ENCODE measurements around the gene OCIAD1. TPM values are rescaled to one million over a fixed set of nuclear protein-coding genes. Genes with fewer than 3 reads are reported as not detected.

The OCIAD1 gene
- total and polyA plus RNA-seq, 2 of the 13 experiments (the other 11 are each of a cell fraction or from before 2014, with no cell fraction given), result 67.3 to 74.9 TPM

- no peak; the same call in 1 of the 2 replicates for TF ChIP-seq ZNF891 (CRISPR knock-in tag; IDR thresholded peaks at IDR 0.05)
- TF ChIP-seq GMEB2 (CRISPR knock-in tag; IDR thresholded peaks at IDR 0.05; ENCODE audit: low read depth), result no peak
- TF ChIP-seq, protein P1, sequence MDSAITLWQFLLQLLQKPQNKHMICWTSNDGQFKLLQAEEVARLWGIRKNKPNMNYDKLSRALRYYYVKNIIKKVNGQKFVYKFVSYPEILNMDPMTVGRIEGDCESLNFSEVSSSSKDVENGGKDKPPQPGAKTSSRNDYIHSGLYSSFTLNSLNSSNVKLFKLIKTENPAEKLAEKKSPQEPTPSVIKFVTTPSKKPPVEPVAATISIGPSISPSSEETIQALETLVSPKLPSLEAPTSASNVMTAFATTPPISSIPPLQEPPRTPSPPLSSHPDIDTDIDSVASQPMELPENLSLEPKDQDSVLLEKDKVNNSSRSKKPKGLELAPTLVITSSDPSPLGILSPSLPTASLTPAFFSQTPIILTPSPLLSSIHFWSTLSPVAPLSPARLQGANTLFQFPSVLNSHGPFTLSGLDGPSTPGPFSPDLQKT (CRISPR knock-in tag; IDR thresholded peaks at IDR 0.05; ENCODE audit: borderline replicate concordance), result no peak
- no peak for TF ChIP-seq HDAC2 (CRISPR knock-in tag; IDR thresholded peaks at IDR 0.05)
- TF ChIP-seq ZSCAN25 (CRISPR knock-in tag; IDR thresholded peaks at IDR 0.05), result no peak
- TF ChIP-seq ZBTB4 (CRISPR knock-in tag; IDR thresholded peaks at IDR 0.05; ENCODE audit: borderline replicate concordance), result no peak; the same call in 1 of the 2 replicates
- TF ChIP-seq MTF1 (CRISPR knock-in tag; IDR thresholded peaks at IDR 0.05), result no peak
- no peak for TF ChIP-seq PAWR (CRISPR knock-in tag; IDR thresholded peaks at IDR 0.05; ENCODE audit: borderline replicate concordance)
- TF ChIP-seq SUZ12 (IDR thresholded peaks at IDR 0.05; ENCODE audit: low read depth, low read length), result no peak
- no peak for TF ChIP-seq ZNF335 (CRISPR knock-in tag; IDR thresholded peaks at IDR 0.05)
- TF ChIP-seq SIX1 (CRISPR knock-in tag; IDR thresholded peaks at IDR 0.05; ENCODE audit: borderline replicate concordance), result no peak
- no peak for TF ChIP-seq ZNF232 (CRISPR knock-in tag; IDR thresholded peaks at IDR 0.05; ENCODE audit: borderline replicate concordance)
- no peak for TF ChIP-seq NR1H2 (CRISPR knock-in tag; IDR thresholded peaks at IDR 0.05; ENCODE audit: borderline replicate concordance, low read depth)
- no peak for TF ChIP-seq KLF11 (CRISPR knock-in tag; IDR thresholded peaks at IDR 0.05)
- no peak for TF ChIP-seq ZEB1 (IDR thresholded peaks at IDR 0.05; ENCODE audit: insufficient replicate concordance, low read depth)
- no peak for TF ChIP-seq KAT2B (IDR thresholded peaks at IDR 0.05; ENCODE audit: borderline replicate concordance, low read depth, low read length)
- no peak for TF ChIP-seq ZNF619 (CRISPR knock-in tag; IDR thresholded peaks at IDR 0.05)
- TF ChIP-seq NFYB (CRISPR knock-in tag; IDR thresholded peaks at IDR 0.05), result no peak
- no peak for TF ChIP-seq ZNF143 (CRISPR knock-in tag; IDR thresholded peaks at IDR 0.05)
- no peak for TF ChIP-seq ZNF460 (CRISPR knock-in tag; IDR thresholded peaks at IDR 0.05; ENCODE audit: borderline replicate concordance)
- TF ChIP-seq NFATC3 (CRISPR knock-in tag; IDR thresholded peaks at IDR 0.05), result no peak
- no peak for TF ChIP-seq ZNF343 (CRISPR knock-in tag; IDR thresholded peaks at IDR 0.05)
- TF ChIP-seq ZNF543 (CRISPR knock-in tag; IDR thresholded peaks at IDR 0.05), result peak; percentile 39; the same call in 1 of the 2 replicates
- TF ChIP-seq RBFOX2 (IDR thresholded peaks at IDR 0.05; ENCODE audit: low read depth, low read length), result peak; percentile 75
- no peak for TF ChIP-seq ZNF766 (CRISPR knock-in tag; IDR thresholded peaks at IDR 0.05; ENCODE audit: borderline replicate concordance)
- TF ChIP-seq NFRKB (IDR thresholded peaks at IDR 0.05), result no peak
- TF ChIP-seq ZNF841 (CRISPR knock-in tag; IDR thresholded peaks at IDR 0.05; ENCODE audit: borderline replicate concordance), result no peak
Measured at GRCh38 chr4:48830706-48831531, at the start of gene OCIAD1 (continued).
